ENCODE data around the gene POLD1. TPM values are rescaled to one million over a fixed set of nuclear protein-coding genes. Genes with fewer than 3 reads are reported as not detected.

The POLD1 gene
- total and polyA plus RNA-seq, 10 donors, result 26.5 to 66.6 (median 34.2) TPM

- Histone ChIP-seq H3K9me3 (no peaks in the 10 kb centered on the region), H3K4me1 (peaks cover 0 to 4% (median 1%) of the 10 kb centered on the region in 6 donors), H3K36me3 (peaks cover 0 to 37% (median 0%) of the 10 kb centered on the region in 6 donors), H3K27ac (no peak overlapping the region), H3K27me3 (replicated peaks in 1 of 7) (no peaks in the 10 kb centered on the region), H3K4me3 (no peak overlapping the region)
- intact Hi-C loops (cut with DNase I; ENCODE audit: low total_unique reads), result no loop called here
- DNase-seq, result no peak
- TF ChIP-seq POLR2A (IDR thresholded peaks at IDR 0.05) (no peak), CTCF (IDR thresholded peaks at IDR 0.05 in 8 of 11, conservative IDR thresholded peaks at IDR 0.05 in 3 of 11) (no peak), POLR2AphosphoS5 (IDR thresholded peaks at IDR 0.05) (no peak)
- WGBS, 5 donors, result 90 to 94% (median 94%) methylated on average over 5 of the region's 5 CpGs
These were observed 8.6 kb downstream of the POLD1 start for GRCh38 chr19:50392759-50393158.

DNA sequence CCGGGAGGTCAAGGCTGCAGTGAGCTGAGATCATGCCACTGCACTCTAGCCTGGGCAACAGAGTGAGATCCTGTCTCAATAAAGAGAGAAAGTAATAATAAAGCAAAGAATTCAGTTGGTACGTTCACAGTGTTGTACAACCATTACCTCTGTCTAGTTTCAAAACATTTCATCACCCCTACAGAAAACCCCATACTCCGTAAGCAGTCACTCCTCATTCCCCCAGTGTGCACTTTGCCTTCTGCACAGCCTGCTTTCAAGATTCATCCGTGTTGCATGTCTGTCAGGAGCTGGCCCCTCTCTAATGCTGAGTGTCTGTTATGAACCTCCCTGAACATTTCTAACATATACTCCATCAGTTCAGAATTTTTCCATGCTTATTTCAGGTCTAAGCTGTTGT is 9.4 kb downstream of the POLD1 start:
- H3K27me3 ChIP-seq (replicated peaks in 1 of 7), result no peaks in the 10 kb centered on the region
- no peaks in the 10 kb centered on the region for H3K4me1 ChIP-seq
- intact Hi-C loops (cut with DNase I; ENCODE audit: low total_unique reads), result no loop called here
- no peak overlapping the region for H3K4me3 ChIP-seq
- 71 to 96% (median 85%) methylated on average over 4 of the region's 4 CpGs for WGBS, 5 donors
- no peak overlapping the region for H3K27ac ChIP-seq
- DNase-seq, result no peak
- peaks cover 0 to 36% (median 0%) of the 10 kb centered on the region in 6 donors for H3K36me3 ChIP-seq
- TF ChIP-seq CTCF (IDR thresholded peaks at IDR 0.05 in 8 of 11, conservative IDR thresholded peaks at IDR 0.05 in 3 of 11) (no peak), POLR2A (IDR thresholded peaks at IDR 0.05) (no peak), POLR2AphosphoS5 (IDR thresholded peaks at IDR 0.05) (no peak)
- H3K9me3 ChIP-seq, result no peaks in the 10 kb centered on the region

DNA sequence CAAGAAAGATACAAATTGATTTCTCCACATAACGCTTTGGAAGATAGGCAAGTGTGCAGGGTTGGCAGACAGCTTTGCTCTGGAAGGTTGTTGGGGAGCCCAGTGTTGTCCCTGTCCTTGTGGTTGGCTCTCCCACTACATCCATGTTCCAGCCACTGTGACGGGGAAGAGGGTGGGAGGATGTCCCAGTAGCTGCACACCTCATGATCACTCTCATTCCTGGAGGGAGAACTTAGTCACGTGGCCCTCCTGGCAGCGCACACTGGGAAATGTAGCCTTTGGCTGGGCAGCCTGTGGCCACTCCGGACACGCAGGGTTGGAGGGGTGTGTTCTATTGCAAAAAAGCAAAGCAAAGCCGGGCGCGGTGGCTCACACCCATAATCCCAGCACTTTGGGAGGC is 9.9 kb downstream of the POLD1 start:
- no peaks in the 10 kb centered on the region for H3K27me3 ChIP-seq (replicated peaks in 1 of 7)
- peaks cover 0 to 40% (median 2%) of the 10 kb centered on the region in 6 donors for H3K36me3 ChIP-seq
- 94 to 99% (median 97%) methylated on average over 9 of the region's 9 CpGs for WGBS, 5 donors
- no peaks in the 10 kb centered on the region for H3K4me1 ChIP-seq
- no peak overlapping the region for H3K4me3 ChIP-seq
- H3K27ac ChIP-seq, result no peak overlapping the region
- DNase-seq, result no peak
- TF ChIP-seq POLR2AphosphoS5 (IDR thresholded peaks at IDR 0.05) (no peak), CTCF (IDR thresholded peaks at IDR 0.05 in 8 of 11, conservative IDR thresholded peaks at IDR 0.05 in 3 of 11) (no peak), POLR2A (IDR thresholded peaks at IDR 0.05) (no peak)
- no peaks in the 10 kb centered on the region for H3K9me3 ChIP-seq
- intact Hi-C loops (cut with DNase I; ENCODE audit: low total_unique reads), result no loop called here

DNA sequence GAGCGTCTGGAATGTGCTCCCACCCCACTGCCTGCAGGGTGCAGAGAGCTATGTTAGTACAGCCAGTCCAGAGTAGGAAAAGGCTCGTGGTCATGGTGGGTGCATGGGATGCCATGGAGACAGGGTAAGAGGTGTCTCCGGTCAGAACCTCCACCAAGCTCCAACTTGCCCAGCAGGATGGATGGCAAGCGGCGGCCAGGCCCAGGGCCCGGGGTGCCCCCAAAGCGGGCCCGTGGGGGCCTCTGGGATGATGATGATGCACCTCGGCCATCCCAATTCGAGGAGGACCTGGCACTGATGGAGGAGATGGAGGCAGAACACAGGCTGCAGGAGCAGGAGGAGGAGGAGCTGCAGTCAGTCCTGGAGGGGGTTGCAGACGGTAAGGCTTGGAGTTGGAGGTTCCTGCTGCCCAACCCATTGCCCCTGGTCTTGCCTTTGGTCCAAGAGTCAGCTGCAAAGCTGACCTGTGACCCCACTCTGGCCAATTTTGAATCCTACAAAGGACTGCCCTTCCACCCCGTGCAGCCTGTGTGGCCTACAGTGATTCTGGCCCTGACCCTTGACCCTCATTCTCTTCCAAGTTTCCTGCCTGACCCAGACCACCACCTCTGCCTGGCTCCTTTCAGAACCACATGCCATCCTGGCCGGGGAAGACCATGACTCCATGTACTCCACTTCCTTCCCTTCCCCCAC is 14.7 kb downstream of the POLD1 start:
- WGBS, 5 donors, result 83 to 96% (median 91%) methylated on average over 13 of the region's 13 CpGs
- H3K27ac ChIP-seq, result no peak overlapping the region
- intact Hi-C loops (cut with DNase I; ENCODE audit: low total_unique reads), result no loop called here
- no peaks in the 10 kb centered on the region for H3K4me1 ChIP-seq
- H3K9me3 ChIP-seq, result no peaks in the 10 kb centered on the region
- no peak for DNase-seq
- peaks cover 0 to 45% (median 22%) of the 10 kb centered on the region in 6 donors for H3K36me3 ChIP-seq
- H3K27me3 ChIP-seq (replicated peaks in 1 of 7), result no peaks in the 10 kb centered on the region
- no peak overlapping the region for H3K4me3 ChIP-seq
- TF ChIP-seq POLR2A (IDR thresholded peaks at IDR 0.05) (no peak), CTCF (IDR thresholded peaks at IDR 0.05 in 8 of 11, conservative IDR thresholded peaks at IDR 0.05 in 3 of 11) (no peak), POLR2AphosphoS5 (IDR thresholded peaks at IDR 0.05) (no peak)
